HCT116 (cell line): ENCODE measurements around the gene DOCK3.

Source experiments
- CTCF ChIP-seq, 3 experiments: fragments of 200-600 bp in 1 of 3; sonication (generic) in 1 of 3; IDR thresholded peaks in 2 of 3; conservative IDR thresholded peaks in 1 of 3; 2 replicates each; pipeline ENCODE4 v1.5.1; 2012 to 2017; ENCODE audit warnings: low read depth in 2 of 3, low read length in 2 of 3, antibody characterized with exemption in 1 of 3, borderline replicate concordance in 1 of 3, control low read depth in 1 of 3, mild to moderate bottlenecking in 1 of 3, mixed read lengths in 1 of 3, mixed run types in 1 of 3, moderate library complexity in 1 of 3; ENCODE audit not compliant: insufficient read depth in 1 of 3
- POLR2A ChIP-seq: IDR thresholded peaks from 2 replicates; pipeline ENCODE4 v1.7.0; 2011; ENCODE audit warnings: borderline replicate concordance; ENCODE audit not compliant: insufficient read depth, insufficient read length; ENCODE audit errors: extremely low read depth
- SRF ChIP-seq: IDR thresholded peaks from 2 replicates; pipeline ENCODE4 v1.6.1; 2012; ENCODE audit warnings: low read depth
- ZNF274 ChIP-seq: fragments of 200-500 bp; sonication (Bioruptor generic); IDR thresholded peaks from 2 replicates; pipeline ENCODE4 v1.6.1; 2014; ENCODE audit warnings: mild to moderate bottlenecking, low read depth, low read length, inconsistent platforms

DNA sequence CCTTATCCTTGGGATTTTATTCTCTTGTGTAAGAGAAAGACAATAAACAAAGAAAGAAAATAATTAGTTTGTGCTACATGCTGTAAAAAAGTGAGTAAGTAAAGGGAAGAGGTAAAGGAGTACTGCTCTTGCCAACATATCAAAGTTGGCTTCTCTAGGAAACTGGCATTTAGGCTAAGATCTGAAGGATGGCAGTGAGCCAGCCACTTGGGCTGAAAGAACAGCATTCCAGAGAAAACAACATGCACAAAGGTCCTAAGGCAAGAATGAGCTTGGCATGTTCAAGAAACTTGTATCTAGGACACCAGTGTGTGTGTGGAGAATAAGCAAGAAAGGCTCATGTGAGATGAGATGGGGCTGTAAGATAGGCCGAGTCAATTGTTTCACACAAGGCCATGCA is 464.9 kb downstream of the DOCK3 start:
- TF ChIP-seq CTCF (IDR thresholded peaks at IDR 0.05 in 2 of 3, conservative IDR thresholded peaks at IDR 0.05 in 1 of 3; ENCODE audit: borderline replicate concordance in 1 of 3, insufficient read depth in 1 of 3, low read depth in 2 of 3, low read length in 2 of 3) (no peak), SRF (no peak), ZNF274 (no peak), POLR2A (no peak)
